Brain microvascular endothelial cell (primary cell): ENCODE results near the gene PLEKHB2.
A peak's percentile ranks its signal among the peaks of the same experiment; 100 is the strongest.

Experiments
- DNase-seq: peaks from one replicate; pipeline ENCODE4 v3.0.0-alpha.2; 2020
- H3K27ac ChIP-seq: fragments of 250-450 bp; sonication (Bioruptor Pico); 2 replicates; pipeline ENCODE4 v1.5.1; 2020; ENCODE audit warnings: mild to moderate bottlenecking, moderate library complexity
- H3K27me3 ChIP-seq: fragments of 250-450 bp; sonication (Bioruptor Pico); replicated peaks from 2 replicates; pipeline ENCODE4 v1.5.1; 2020; ENCODE audit warnings: mild to moderate bottlenecking
- H3K36me3 ChIP-seq: fragments of 250-450 bp; sonication (Bioruptor Pico); replicated peaks from 2 replicates; pipeline ENCODE4 v1.5.1; 2020; ENCODE audit warnings: mild to moderate bottlenecking
- H3K4me3 ChIP-seq: 2 replicates; pipeline ENCODE4 v1.5.1; 2011; ENCODE audit warnings: low read depth, mild to moderate bottlenecking, control low read depth, low read length, moderate library complexity
- in situ Hi-C: cut with HindIII; loops from 2 replicates; pipeline ENCODE4 v1.10.0; 2017; ENCODE audit warnings: low sequenced_read_pairs, low pct_ligation_motif_present
- TF ChIP-seq, protein P1 (sequence below): IDR thresholded peaks from 2 replicates; pipeline ENCODE4 v1.5.1; 2011; ENCODE audit warnings: low read depth, mild to moderate bottlenecking, moderate library complexity, low read length, control low read depth, inconsistent platforms; ENCODE audit errors: missing control alignments

PLEKHB2 gene

GRCh38 chr2:131152074-131152473 is 46.9 kb downstream of the PLEKHB2 start:
- Histone ChIP-seq H3K27me3 (no peaks in the 10 kb centered on the region), H3K4me3 (no peak overlapping the region), H3K27ac (no peak overlapping the region), H3K36me3 (peaks cover 20% of the 10 kb centered on the region)
- in situ Hi-C loops = no loop called here
- TF ChIP-seq, protein P1, sequence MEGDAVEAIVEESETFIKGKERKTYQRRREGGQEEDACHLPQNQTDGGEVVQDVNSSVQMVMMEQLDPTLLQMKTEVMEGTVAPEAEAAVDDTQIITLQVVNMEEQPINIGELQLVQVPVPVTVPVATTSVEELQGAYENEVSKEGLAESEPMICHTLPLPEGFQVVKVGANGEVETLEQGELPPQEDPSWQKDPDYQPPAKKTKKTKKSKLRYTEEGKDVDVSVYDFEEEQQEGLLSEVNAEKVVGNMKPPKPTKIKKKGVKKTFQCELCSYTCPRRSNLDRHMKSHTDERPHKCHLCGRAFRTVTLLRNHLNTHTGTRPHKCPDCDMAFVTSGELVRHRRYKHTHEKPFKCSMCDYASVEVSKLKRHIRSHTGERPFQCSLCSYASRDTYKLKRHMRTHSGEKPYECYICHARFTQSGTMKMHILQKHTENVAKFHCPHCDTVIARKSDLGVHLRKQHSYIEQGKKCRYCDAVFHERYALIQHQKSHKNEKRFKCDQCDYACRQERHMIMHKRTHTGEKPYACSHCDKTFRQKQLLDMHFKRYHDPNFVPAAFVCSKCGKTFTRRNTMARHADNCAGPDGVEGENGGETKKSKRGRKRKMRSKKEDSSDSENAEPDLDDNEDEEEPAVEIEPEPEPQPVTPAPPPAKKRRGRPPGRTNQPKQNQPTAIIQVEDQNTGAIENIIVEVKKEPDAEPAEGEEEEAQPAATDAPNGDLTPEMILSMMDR = no peak
- DNase-seq = no peak

- TF ChIP-seq, protein P1 = no peak
- H3K36me3 ChIP-seq = peaks cover 14% of the 10 kb centered on the region
- no peak overlapping the region for H3K4me3 ChIP-seq
- H3K27ac ChIP-seq = no peak overlapping the region
- in situ Hi-C loops = no loop called here
- no peaks in the 10 kb centered on the region for H3K27me3 ChIP-seq
- no peak for DNase-seq
These were observed 48.4 kb downstream of the PLEKHB2 start for GRCh38 chr2:131153529-131153928.

- in situ Hi-C loops = no loop called here
- Histone ChIP-seq H3K36me3 (peaks cover 10% of the 10 kb centered on the region), H3K27ac (no peak overlapping the region), H3K27me3 (no peaks in the 10 kb centered on the region), H3K4me3 (no peak overlapping the region)
- TF ChIP-seq, protein P1 = peak; percentile 93
- peak; percentile 41 for DNase-seq
These were observed 49.0 kb downstream of the PLEKHB2 start for GRCh38 chr2:131154071-131154531.

- in situ Hi-C loops = no loop called here
- Histone ChIP-seq H3K27ac (no peak overlapping the region), H3K4me3 (no peak overlapping the region), H3K36me3 (peaks cover 7% of the 10 kb centered on the region), H3K27me3 (no peaks in the 10 kb centered on the region)
- DNase-seq = no peak
- TF ChIP-seq, protein P1 = no peak
These were observed 49.5 kb downstream of the PLEKHB2 start for GRCh38 chr2:131154647-131155046.

- TF ChIP-seq, protein P1 = no peak
These were observed 50.2 kb downstream of the PLEKHB2 start for GRCh38 chr2:131155208-131155855.

More at GRCh38 chr2:131155208-131155855, 50.2 kb downstream of the PLEKHB2 start:
- Histone ChIP-seq H3K36me3 (peaks cover 7% of the 10 kb centered on the region), H3K4me3 (no peak overlapping the region), H3K27ac (no peak overlapping the region), H3K27me3 (no peaks in the 10 kb centered on the region)
- in situ Hi-C loops = no loop called here
- no peak for DNase-seq
